Mucosa of gallbladder (tissue), 1 donor: ENCODE data around the gene RNF19B. TPM values are rescaled to one million over a fixed set of nuclear protein-coding genes. Genes with fewer than 3 reads are reported as not detected.
"Not testable (repeated sequence)": the region's sequence is repeated elsewhere in the genome, so short reads cannot be mapped to it uniquely, and the experiment has no call there.

Experiments
- DNase-seq: peaks from one replicate; pipeline ENCODE4 v3.0.0-alpha.2; 2020; ENCODE audit warnings: low spot score
- total RNA-seq: library from RNA; stranded (reverse); gene quantifications from one replicate; pipeline ENCODE4 v1.2.1, GENCODE V29; 2021
- donor health status: DM: no; HTN: no; CAD: no.

RNF19B gene
- total RNA-seq, 1 donor from 2014 or later = 31.4 TPM

DNA sequence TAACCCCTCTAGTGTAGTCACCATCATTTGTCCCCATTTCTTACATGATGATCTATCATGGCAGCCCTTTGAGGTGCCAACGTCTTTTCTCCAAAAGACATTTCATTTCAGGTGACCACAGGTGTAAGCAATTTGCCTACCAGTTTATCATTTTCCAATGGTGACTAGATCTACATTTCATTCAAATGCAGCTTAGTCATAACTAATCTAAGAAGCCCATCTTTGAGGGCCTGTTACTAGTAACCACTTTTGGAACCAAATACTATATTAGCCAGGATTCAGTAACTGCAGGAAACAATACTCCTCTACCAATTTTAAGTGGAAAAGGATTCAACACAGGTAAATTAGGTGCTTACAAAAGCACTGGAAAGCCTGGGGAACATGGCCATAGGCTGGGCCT, 32.8 kb downstream of the RNF19B start:
- no peak for DNase-seq

DNA sequence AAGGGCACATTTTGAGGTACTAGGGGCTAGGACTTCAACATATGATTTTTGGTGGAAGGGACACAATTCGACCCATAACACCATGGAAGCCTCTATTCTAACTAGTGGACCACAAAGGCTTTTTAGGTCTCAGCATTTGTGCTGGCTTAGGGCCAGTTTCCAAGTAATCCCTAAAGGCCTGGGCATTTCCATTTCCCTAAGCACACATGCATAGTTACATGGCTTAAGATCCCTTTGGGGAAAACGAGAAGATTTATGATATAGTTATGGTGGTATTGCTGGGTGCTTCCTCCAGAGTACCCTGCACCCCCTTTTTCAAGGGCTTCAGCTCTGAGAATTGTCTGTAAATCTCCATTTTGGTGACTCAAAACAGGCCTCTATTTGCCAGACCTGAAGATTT, 35.2 kb downstream of the RNF19B start:
- no peak for DNase-seq

DNA sequence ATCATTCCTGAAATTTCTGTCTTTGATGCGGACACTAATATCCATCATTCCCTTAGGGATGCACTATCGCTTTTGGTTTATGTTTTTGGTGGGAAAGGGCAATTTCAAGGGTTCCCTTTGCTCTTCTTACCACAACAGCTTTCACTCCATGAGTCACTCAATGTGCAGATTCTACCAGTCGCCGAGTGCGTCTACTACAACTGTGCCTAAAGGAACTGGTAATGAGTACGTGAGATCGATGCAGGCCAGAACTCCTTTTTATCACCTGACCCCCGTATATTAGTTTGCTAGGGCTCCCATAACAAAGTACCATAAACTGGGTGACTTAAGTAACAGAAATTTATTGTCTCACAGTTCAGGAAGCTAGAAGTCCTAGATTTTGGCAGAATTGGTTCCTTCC, 35.9 kb downstream of the RNF19B start:
- no peak for DNase-seq

- no peak for DNase-seq
These were observed 36.3 kb downstream of the RNF19B start for GRCh38 chr1:32928285-32928684.

GRCh38 chr1:32927441-32927840, 37.2 kb downstream of the RNF19B start:
- DNase-seq = no peak

GRCh38 chr1:32926562-32926961, 38.0 kb downstream of the RNF19B start:
- no peak for DNase-seq

DNA sequence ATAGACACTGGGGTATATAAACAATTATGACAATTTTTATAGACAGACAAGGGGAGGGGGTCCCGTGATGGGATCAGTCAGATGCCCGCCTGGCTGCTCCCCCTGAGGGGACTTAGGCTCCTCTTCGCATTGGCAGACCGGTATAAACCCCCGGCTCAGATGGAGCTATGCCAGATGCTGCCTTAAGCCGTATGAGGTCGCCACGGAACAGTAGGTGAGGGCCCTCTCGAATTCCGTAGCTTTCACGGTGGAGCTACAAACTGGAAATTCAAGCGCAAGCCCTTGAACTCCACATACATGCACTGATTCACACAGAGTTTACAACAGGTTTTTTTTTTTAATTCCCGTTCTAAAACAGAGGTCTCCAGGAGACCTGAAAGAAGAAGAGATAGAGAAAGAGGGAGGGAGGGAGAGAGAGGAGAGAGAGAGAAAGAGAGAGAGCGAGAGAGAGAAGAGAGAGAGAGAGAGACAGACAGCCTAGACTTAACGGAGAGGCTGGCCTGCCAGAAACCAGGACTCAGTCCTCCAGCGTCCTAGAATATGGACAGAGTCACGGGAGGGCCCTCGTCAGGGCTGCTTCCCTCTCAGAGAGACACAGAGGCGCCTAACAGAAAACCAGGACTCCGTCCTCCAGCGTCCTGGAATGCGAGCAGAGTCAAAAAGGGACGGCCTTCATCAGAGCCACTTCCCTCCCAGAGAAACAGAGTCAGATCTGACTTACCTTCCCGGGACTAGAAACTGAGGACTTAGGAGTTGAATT, 39.0 kb downstream of the RNF19B start:
- DNase-seq = no peak

- peak; percentile 29 for DNase-seq
These were observed 39.7 kb downstream of the RNF19B start for GRCh38 chr1:32924881-32925344.

DNA sequence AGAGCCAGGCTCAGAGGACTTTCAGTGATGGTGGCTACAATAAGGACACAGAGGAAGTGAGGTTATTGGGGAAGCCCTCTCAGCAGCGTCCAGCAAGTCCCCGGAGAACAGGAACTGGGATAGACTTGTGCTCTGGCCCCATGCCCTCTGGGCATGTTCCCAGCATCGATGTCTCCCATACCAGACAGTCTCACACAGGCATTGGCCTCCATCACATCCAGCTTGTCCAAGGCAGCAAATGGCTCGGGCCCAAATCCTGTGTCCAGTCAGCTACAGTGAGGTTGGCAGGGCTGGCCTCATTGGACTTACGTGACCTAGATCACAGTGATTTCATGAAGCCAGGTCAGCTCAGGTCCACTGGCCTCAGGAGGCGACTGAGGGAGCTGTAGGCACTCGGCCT, 43.8 kb downstream of the RNF19B start:
- no peak for DNase-seq

- no peak for DNase-seq
These were observed 44.5 kb downstream of the RNF19B start for GRCh38 chr1:32919811-32920733.

DNA sequence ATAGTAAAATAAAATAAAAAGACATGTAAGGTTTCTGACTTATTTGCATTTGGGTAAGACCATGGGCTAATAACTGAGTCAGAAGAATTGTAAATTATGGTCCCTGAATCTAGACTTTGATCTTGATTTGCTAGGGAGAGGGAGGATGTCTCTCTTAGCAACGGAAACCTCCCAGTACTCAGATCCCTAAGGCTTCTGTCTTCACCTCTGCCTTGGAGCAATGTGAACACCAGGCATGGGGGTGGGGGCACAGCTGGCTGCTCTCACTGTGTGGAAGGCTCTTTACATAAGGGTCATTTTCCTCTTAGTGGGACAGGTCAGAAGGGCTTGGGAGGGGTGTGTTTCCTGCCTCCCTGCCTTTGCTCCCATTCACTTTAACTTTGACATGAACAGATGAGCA, 46.4 kb downstream of the RNF19B start:
- no peak for DNase-seq

GRCh38 chr1:32917521-32917920, 47.1 kb downstream of the RNF19B start:
- DNase-seq = no peak

- no peak for DNase-seq
These were observed 48.6 kb downstream of the RNF19B start for GRCh38 chr1:32915766-32916706.

GRCh38 chr1:32910319-32910718, 54.3 kb downstream of the RNF19B start:
- DNase-seq = no peak

GRCh38 chr1:32907435-32907834, 57.2 kb downstream of the RNF19B start:
- no peak for DNase-seq

- DNase-seq = no peak
These were observed 58.0 kb downstream of the RNF19B start for GRCh38 chr1:32906654-32907053.

- not testable (repeated sequence) for DNase-seq
These were observed 59.0 kb downstream of the RNF19B start for GRCh38 chr1:32905588-32905987.

GRCh38 chr1:32904797-32905196, 59.8 kb downstream of the RNF19B start:
- DNase-seq = no peak

DNA sequence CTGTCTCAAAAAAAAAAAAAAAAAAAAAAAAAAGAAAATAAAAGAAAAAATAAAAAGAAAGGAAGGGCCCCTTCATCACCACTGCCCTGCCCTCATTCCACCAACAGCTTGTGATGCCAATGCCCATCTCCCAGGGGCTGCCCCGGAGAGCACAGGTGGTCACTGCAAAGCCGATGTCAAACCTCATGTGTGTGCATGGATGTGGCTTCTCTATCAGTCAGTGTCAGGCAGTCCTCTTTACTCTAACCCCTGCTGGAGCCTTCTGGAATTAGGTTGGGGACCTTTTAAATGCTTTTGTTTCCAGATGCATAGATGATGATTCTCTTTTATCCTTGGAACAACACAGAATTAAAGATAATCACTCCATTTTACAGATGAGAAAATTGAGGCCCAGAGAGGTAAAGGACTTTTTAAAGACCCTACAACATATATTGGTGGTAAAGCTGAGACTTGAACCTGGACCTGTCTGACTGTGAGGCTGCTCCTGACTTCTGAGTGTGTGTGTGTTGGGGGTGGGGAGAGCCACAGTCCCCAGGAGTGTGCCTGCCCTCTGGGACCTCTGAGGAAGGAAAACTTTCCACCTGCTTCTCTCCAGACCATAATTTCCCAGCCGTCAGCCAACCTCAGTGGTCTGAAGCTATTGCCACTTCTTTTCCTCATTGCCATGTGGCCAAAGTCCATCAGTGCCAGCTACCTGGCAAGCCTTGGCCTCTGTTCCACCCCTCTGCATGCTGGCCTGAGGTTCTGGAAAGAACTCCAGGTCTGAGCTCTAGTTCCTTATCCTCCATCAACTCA, 60.4 kb downstream of the RNF19B start:
- DNase-seq = peak; percentile 87

DNA sequence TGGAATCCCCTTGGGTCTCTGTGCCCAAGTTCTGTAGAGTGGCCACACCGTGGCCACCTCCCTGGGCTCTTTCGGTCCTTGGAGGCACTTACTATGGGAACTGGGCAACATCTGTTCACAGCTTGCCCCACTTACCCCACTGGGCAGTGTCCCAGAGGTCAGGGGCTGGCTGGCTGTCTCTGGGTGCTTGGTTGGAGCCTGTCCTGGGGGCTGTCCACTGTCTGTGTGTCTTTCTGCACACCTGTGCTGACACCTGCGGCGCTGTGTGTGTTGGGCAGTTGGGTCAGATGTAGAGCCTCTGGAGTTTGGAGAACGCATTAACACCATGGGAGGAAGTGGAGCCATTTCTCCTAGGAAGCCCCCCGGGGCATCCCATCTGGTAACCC, 62.1 kb downstream of the RNF19B start:
- no peak for DNase-seq
